ENCODE results near the gene KRT74. TPM values are rescaled to one million over a fixed set of nuclear protein-coding genes. Genes with fewer than 3 reads are reported as not detected.

The KRT74 gene
- total and polyA plus RNA-seq, 4 donors, result not detected

- no peak for TF ChIP-seq REST (IDR thresholded peaks at IDR 0.05)
- no peak for TF ChIP-seq FOXA1 (IDR thresholded peaks at IDR 0.05)
- no peak for TF ChIP-seq SP1 (IDR thresholded peaks at IDR 0.05)
Measured at GRCh38 chr12:52612431-52613383, 39.1 kb upstream of the KRT74 start (continued).

GRCh38 chr12:52611080-52611468 lies 37.4 kb upstream of the KRT74 start:
- Histone ChIP-seq H3K9ac (ENCODE audit: low read depth in 1 of 2, low read length in 2 of 2) (no peak overlapping the region), H3K4me1 (ENCODE audit: control insufficient read depth in 4 of 4, insufficient read depth in 4 of 4, low read length in 3 of 4) (no peaks in the 10 kb centered on the region), H3K27ac (ENCODE audit: low read depth in 1 of 2, low read length in 2 of 2) (no peak overlapping the region), H3K9me3 (ENCODE audit: control insufficient read depth in 4 of 4, low read length in 3 of 4) (no peaks in the 10 kb centered on the region), H3K27me3 (ENCODE audit: control insufficient read depth in 4 of 4, insufficient read depth in 4 of 4, low read length in 3 of 4) (peaks cover 0 to 2% (median 0%) of the 10 kb centered on the region in 4 donors), H3K36me3 (ENCODE audit: control insufficient read depth in 4 of 4, insufficient read depth in 3 of 4, low read depth in 1 of 4, low read length in 3 of 4) (no peaks in the 10 kb centered on the region), H3K4me3 (ENCODE audit: low read depth in 1 of 3, low read length in 3 of 3) (no peak overlapping the region)
- TF ChIP-seq NR2F2 (IDR thresholded peaks at IDR 0.05), result no peak
- no peak for TF ChIP-seq FOXA1 (IDR thresholded peaks at IDR 0.05)
- no peak for TF ChIP-seq TAF1 (conservative IDR thresholded peaks at IDR 0.05)
- no peak for TF ChIP-seq ATF3 (IDR thresholded peaks at IDR 0.05)
- TF ChIP-seq CTCF (IDR thresholded peaks at IDR 0.05; ENCODE audit: low read depth, low read length, missing input control), result no peak
- TF ChIP-seq EGR1 (IDR thresholded peaks at IDR 0.05; ENCODE audit: low read depth in 2 of 2), result no peak
- TF ChIP-seq HNF4A (conservative IDR thresholded peaks at IDR 0.05), result no peak
- TF ChIP-seq REST (IDR thresholded peaks at IDR 0.05), result no peak
- TF ChIP-seq YY1 (IDR thresholded peaks at IDR 0.05), result no peak
- WGBS, result 85% methylated on average over 6 of the region's 6 CpGs
- no peak for DNase-seq (ENCODE audit: low spot score)

Measured in liver (tissue), 9 donors.